Type B pancreatic cell (in vitro differentiated cells): ENCODE results near the gene EHMT1. TPM values are rescaled to one million over a fixed set of nuclear protein-coding genes. Genes with fewer than 3 reads are reported as not detected.

Experiments used
- DNase-seq: peaks from one replicate; pipeline ENCODE4 v3.0.0; 2021; ENCODE audit warnings: mixed read lengths; ENCODE audit not compliant: unreplicated experiment; ENCODE audit errors: extremely low spot score
- H3K27ac Mint-ChIP-seq: 2 replicates; pipeline ENCODE4 v1.8.0; 2021; ENCODE audit warnings: mild to moderate bottlenecking, mixed read lengths
- H3K27me3 Mint-ChIP-seq: 2 replicates; pipeline ENCODE4 v1.8.0; 2021; ENCODE audit warnings: mixed read lengths
- H3K36me3 Mint-ChIP-seq: 2 replicates; pipeline ENCODE4 v1.8.0; 2021; ENCODE audit warnings: mixed read lengths
- H3K4me1 Mint-ChIP-seq: one replicate; pipeline ENCODE4 v1.8.0; 2021; ENCODE audit warnings: mixed read lengths; ENCODE audit not compliant: unreplicated experiment
- H3K4me3 Mint-ChIP-seq: 2 replicates; pipeline ENCODE4 v1.8.0; 2021; ENCODE audit warnings: mild to moderate bottlenecking, mixed read lengths
- H3K9me3 Mint-ChIP-seq: 2 replicates; pipeline ENCODE4 v1.8.0; 2021; ENCODE audit warnings: mixed read lengths
- total RNA-seq: library from RNA; stranded (reverse); gene quantifications from 2 replicates; pipeline ENCODE4 v1.2.1, GENCODE V29; 2021; ENCODE audit warnings: low replicate concordance
- TF ChIP-seq, protein P1 (sequence below): fragments of 200-600 bp; sonication (generic); conservative IDR thresholded peaks from 2 replicates; pipeline ENCODE4 v1.5.0; 2021; ENCODE audit warnings: antibody characterized with exemption, mild to moderate bottlenecking

The EHMT1 gene
- total RNA-seq, 1 donor from 2014 or later, result 111 TPM

DNA sequence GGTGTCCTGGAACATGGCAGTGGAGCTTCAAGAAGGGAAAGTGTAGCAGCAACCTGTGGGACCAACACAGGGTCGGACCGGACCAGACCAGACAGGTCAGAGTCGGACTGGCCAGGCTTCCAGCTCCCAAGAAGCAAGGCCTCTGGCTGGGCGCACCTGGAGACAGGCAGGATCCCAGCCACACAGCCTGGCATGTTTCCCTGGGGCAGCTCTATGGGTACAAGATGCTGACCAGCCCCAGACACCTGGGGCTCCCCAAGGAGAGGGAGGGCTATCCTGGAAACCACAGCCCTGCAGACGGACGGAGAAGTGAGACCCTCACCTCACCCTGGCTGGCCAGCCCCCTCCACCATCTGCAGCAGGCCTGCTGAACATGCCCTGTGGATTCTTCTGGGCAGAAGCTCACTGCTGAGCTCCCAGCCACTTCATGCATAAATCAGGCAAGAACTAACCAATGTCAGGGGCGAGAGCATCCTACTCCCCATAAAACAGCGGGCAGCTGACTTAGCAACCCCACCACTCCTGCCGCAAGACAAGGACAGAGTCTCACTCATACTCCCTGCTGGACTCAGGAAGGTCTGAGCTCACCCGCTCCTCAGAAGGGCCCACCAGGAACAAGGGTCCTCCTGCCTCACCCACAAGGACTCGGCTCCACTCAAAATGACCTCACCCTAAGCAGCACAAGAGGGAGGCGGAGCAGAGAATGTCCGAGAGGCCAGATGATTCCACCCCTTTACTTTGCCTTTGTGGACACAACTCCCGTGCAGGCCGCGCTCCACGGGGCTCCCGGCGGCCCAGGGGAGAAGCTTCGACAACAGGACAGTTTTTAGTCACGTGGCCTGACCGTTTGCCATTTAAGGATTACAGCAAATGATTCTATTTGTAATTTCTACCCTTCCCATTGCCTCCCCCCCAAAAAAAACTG is 37.2 kb upstream of the EHMT1 start:
- H3K4me3 Mint-ChIP-seq, result no peak overlapping the region
- H3K27me3 Mint-ChIP-seq, result no peaks in the 10 kb centered on the region
- no peaks in the 10 kb centered on the region for H3K36me3 Mint-ChIP-seq
- H3K9me3 Mint-ChIP-seq, result no peaks in the 10 kb centered on the region
- DNase-seq, result no peak
- H3K27ac Mint-ChIP-seq, result no peak overlapping the region
- TF ChIP-seq, protein P1, sequence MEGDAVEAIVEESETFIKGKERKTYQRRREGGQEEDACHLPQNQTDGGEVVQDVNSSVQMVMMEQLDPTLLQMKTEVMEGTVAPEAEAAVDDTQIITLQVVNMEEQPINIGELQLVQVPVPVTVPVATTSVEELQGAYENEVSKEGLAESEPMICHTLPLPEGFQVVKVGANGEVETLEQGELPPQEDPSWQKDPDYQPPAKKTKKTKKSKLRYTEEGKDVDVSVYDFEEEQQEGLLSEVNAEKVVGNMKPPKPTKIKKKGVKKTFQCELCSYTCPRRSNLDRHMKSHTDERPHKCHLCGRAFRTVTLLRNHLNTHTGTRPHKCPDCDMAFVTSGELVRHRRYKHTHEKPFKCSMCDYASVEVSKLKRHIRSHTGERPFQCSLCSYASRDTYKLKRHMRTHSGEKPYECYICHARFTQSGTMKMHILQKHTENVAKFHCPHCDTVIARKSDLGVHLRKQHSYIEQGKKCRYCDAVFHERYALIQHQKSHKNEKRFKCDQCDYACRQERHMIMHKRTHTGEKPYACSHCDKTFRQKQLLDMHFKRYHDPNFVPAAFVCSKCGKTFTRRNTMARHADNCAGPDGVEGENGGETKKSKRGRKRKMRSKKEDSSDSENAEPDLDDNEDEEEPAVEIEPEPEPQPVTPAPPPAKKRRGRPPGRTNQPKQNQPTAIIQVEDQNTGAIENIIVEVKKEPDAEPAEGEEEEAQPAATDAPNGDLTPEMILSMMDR, result no peak
- H3K4me1 Mint-ChIP-seq, result peaks cover 10% of the 10 kb centered on the region

DNA sequence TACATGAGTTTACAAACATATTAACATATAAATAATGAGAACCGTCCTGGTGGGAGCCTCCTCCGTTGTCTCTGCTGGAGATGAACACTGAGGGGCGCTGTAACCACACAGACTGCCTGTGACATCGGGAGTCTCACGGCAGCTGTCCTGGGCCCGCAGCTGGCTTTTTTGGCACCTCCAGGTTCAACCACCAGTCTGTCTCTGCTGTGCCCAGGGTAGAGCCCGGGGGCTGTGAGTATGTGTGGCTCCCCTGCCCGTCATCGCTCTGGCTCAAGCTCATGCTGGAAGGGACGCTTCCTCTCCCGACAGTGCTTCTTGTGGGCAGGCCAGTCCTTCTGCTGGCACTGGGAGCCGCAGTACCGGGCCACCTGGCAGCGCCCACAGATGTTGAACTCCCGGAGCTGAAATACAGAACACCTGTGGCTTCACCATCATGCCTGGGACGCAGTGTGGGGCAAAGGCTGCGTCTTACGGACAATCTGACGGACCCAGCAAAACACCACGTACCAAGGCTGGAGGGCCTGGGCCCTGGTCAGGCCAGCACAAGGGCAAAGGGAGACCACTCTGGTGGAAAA is 36.4 kb upstream of the EHMT1 start:
- DNase-seq, result no peak
- Mint-ChIP-seq H3K27ac (no peak overlapping the region), H3K4me3 (no peak overlapping the region), H3K9me3 (no peaks in the 10 kb centered on the region), H3K4me1 (peaks cover 6% of the 10 kb centered on the region), H3K36me3 (no peaks in the 10 kb centered on the region), H3K27me3 (no peaks in the 10 kb centered on the region)
- TF ChIP-seq, protein P1, result peak; percentile 51

DNA sequence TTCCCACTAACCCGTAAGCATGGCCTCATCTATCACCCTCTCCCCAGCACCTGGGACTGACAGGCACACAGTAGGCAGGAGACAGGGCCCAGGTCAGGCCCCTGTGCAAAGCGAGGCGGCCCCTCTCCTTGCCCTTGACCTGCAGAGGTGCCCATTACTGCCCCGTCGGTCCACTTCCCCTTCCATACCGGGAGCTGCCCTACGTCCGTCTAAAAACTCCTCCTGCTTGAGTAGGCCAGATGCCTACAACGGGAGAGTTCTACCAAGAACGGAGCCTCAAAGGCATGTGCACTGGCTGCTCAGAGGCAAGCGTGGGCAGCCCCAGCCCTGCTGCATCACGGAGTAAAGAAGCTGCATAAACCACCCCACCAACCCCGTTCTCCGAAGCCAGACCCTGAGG is 35.5 kb upstream of the EHMT1 start:
- TF ChIP-seq, protein P1, result no peak
- H3K27ac Mint-ChIP-seq, result no peak overlapping the region
- peaks cover 6% of the 10 kb centered on the region for H3K36me3 Mint-ChIP-seq
- no peaks in the 10 kb centered on the region for H3K9me3 Mint-ChIP-seq
- no peak for DNase-seq
- no peaks in the 10 kb centered on the region for H3K27me3 Mint-ChIP-seq
- H3K4me1 Mint-ChIP-seq, result no peaks in the 10 kb centered on the region
- H3K4me3 Mint-ChIP-seq, result no peak overlapping the region

DNA sequence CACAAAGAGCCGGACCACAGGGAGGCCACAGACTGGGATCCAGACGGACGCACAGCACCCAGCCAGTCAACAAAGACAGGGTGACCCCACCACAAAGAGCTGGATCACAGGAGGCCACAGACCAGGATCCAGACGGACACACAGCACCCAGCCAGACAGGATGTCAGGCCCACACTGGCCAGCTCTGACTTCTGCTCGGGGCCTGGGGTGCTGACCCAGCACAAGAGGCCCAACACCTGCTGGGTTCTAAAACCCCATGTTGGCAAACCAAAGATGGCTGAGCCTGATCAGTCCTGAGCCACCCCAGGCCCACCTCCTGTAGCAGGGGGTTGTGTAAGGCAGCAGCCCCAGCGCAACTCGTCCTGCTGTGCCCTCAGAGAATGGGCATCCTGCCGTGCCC is 34.8 kb upstream of the EHMT1 start:
- Mint-ChIP-seq H3K27ac (no peak overlapping the region), H3K4me1 (no peaks in the 10 kb centered on the region), H3K4me3 (no peak overlapping the region), H3K27me3 (no peaks in the 10 kb centered on the region), H3K36me3 (peaks cover 6% of the 10 kb centered on the region), H3K9me3 (no peaks in the 10 kb centered on the region)
- DNase-seq, result no peak
- TF ChIP-seq, protein P1, result no peak

DNA sequence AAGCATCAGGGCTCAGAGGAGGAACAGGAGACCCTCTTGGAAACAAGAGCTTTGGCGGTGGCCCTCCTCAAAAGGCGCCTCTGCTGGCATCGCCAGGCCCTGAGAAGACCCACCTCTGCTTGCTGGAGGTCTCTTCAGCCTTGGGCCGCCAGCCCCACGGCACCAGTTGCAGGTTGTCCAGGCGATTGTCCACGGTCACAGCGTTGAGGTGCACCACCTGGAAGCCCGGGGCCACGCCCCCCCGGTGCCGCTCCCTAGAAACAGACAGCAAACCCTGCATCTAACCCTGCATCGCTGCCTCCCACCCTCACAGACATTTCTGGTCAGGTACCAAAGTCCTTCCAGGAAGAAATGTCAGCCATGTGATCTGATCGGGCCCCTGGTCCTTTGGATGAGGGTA is 32.0 kb upstream of the EHMT1 start:
- peaks cover 6% of the 10 kb centered on the region for H3K36me3 Mint-ChIP-seq
- no peaks in the 10 kb centered on the region for H3K9me3 Mint-ChIP-seq
- TF ChIP-seq, protein P1, result no peak
- H3K27me3 Mint-ChIP-seq, result no peaks in the 10 kb centered on the region
- DNase-seq, result no peak
- no peaks in the 10 kb centered on the region for H3K4me1 Mint-ChIP-seq
- H3K4me3 Mint-ChIP-seq, result no peak overlapping the region
- H3K27ac Mint-ChIP-seq, result no peak overlapping the region
